Effector memory CD8-positive, alpha-beta T cell (primary cell): ENCODE measurements around the gene MLLT3.
A peak's percentile ranks its signal among the peaks of the same experiment; 100 is the strongest.

Source experiments
- ATAC-seq: fragments of 150-1000 bp; cut with Tn5 transposase; replicated peaks from 2 replicates; pipeline ENCODE4 v1.10.0; 2021; ENCODE audit warnings: mild to moderate bottlenecking, moderate library complexity
- DNase-seq, 3 experiments: peaks; one replicate each; pipeline ENCODE4 v3.0.0; 2021
- H3K27ac Mint-ChIP-seq, 2 donors: one replicate each; pipeline ENCODE4 v1.8.0; 2022; ENCODE audit warnings: mild to moderate bottlenecking in 2 of 2, mixed read lengths in 2 of 2, moderate library complexity in 2 of 2
- H3K27me3 Mint-ChIP-seq, 2 donors: one replicate each; pipeline ENCODE4 v1.8.0; 2022; ENCODE audit warnings: mixed read lengths in 2 of 2
- H3K36me3 Mint-ChIP-seq: one replicate; pipeline ENCODE4 v1.8.0; 2022; ENCODE audit warnings: mild to moderate bottlenecking, moderate library complexity, mixed read lengths; ENCODE audit not compliant: insufficient read depth
- H3K4me1 Mint-ChIP-seq, 2 donors: one replicate each; pipeline ENCODE4 v1.8.0; 2022; ENCODE audit warnings: low read depth in 2 of 2, mixed read lengths in 2 of 2
- H3K4me3 Mint-ChIP-seq, 2 donors: one replicate each; pipeline ENCODE4 v1.8.0; 2022; ENCODE audit warnings: mild to moderate bottlenecking in 2 of 2, mixed read lengths in 2 of 2, moderate library complexity in 2 of 2
- H3K9me3 Mint-ChIP-seq, 2 donors: one replicate each; pipeline ENCODE4 v1.8.0; 2022; ENCODE audit warnings: mixed read lengths in 2 of 2

MLLT3 gene

DNA sequence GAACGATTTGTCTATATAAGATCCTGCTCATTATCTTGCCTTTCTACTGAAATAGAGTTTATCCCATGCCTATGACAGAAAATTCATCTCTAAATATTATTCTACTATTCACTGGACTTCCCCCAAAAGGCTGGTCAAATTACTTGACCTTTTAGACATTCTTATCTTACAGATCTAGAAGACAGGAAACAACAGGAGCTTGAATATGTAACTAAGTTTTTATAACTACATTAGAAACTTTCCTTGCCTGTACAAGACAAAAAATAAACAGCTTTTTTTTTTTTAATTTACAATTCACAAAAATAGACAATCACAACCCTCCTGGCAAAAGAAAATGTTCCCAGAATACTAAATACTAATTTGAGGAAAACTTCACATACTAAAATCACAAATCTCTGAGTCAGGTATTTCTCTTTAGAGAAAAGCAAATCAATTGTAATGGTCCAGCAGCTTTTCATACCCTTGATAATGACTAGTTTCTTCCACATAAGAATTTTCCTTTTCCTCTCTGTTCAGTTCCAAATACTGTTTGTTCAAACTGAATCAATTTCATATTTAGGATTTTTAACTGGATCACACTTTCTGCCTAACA lies 68.6 kb downstream of the MLLT3 start:
- peaks cover 38 to 72% of the 10 kb centered on the region in 2 donors for H3K4me1 Mint-ChIP-seq
- no peaks in the 10 kb centered on the region for H3K9me3 Mint-ChIP-seq
- H3K4me3 Mint-ChIP-seq: peak overlapping the region; percentile 3 to 32
- no peak for DNase-seq
- H3K36me3 Mint-ChIP-seq: no peaks in the 10 kb centered on the region
- peak overlapping the region; percentile 23 to 49 for H3K27ac Mint-ChIP-seq
- no peaks in the 10 kb centered on the region for H3K27me3 Mint-ChIP-seq
- ATAC-seq: peak; percentile 19

DNA sequence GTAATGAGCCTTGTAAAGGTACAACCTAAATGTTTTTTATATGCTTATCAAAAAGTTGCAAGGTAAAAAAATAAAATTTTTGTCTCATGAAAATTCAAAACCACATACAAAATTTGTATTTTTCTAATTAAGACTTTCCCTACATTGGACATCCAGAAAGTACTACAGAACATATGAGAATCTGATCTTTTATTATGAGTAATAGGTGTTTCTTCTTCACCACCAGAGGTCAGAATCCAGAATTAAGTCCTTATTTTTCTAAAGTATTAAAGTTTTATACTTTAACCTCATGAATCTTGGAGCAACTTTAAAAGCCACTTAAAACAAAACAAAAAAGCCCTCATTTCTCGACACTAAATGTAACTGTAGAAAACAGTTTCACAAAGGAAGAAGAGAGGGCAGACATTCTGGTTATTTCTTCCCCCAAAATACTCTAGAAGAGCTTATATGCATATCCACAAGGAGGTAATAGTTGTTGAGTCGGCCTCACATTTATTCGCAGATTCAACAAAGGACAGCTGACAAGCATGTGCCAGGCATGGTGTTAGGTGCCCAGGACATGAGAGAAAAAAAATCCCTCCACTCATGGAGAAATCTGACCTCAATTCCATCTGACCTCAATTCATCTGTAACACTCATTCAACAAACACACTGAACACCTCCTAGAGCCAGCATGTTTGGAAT lies 69.3 kb downstream of the MLLT3 start:
- DNase-seq: no peak
- peak; percentile 42 for ATAC-seq
- H3K9me3 Mint-ChIP-seq: no peaks in the 10 kb centered on the region
- H3K27me3 Mint-ChIP-seq: no peaks in the 10 kb centered on the region
- H3K4me1 Mint-ChIP-seq: peaks cover 38 to 69% of the 10 kb centered on the region in 2 donors
- no peaks in the 10 kb centered on the region for H3K36me3 Mint-ChIP-seq
- H3K4me3 Mint-ChIP-seq: peak overlapping the region; percentile 3 to 32
- peak overlapping the region in 1 of 2 donors; percentile 49 for H3K27ac Mint-ChIP-seq

DNA sequence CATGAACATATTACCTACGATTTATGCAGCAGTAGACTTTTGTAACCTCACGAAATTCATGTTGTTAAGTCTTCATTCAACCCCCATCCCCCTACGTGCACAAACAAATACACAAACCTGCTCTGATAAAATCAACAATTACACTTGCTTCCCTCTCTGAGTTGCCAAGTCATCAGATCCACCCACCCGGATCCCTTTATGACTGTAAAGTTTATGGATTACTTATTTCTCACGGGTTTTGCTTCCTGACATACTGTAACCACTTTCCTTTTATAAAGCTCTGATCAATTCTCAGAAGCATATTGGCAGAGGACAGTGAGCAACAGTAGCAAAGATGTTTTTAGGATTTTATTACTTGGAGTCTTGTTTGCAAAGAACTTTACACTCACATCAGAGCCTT lies 70.5 kb downstream of the MLLT3 start:
- no peaks in the 10 kb centered on the region for H3K9me3 Mint-ChIP-seq
- no peak for ATAC-seq

DNA sequence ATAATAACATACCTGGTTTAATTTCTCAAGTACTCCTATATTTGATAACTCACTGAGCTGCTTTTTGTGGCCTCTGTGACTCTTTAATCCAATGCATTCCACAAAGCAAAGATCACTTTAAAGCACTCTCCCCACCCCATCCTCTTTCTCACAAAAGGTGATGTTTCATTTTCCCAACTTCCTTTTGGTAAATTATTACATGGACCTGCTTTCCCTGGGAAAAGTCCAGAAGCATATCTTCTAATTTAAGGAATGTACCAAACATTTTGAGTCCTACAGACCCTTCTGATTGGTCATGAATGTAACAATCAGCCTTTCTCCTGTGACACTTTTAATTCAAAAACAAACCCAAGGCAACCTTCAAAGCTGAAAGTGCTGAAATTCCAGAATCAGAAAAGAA lies 71.1 kb downstream of the MLLT3 start:
- Mint-ChIP-seq H3K9me3 (no peaks in the 10 kb centered on the region), H3K27ac (no peak overlapping the region), H3K4me1 (peaks cover 30 to 61% of the 10 kb centered on the region in 2 donors), H3K27me3 (no peaks in the 10 kb centered on the region), H3K4me3 (no peak overlapping the region), H3K36me3 (no peaks in the 10 kb centered on the region)
- ATAC-seq (no peak), DNase-seq (no peak)

More for the DNA sequence above, 70.5 kb downstream of the MLLT3 start:
- Mint-ChIP-seq H3K27me3 (no peaks in the 10 kb centered on the region), H3K36me3 (no peaks in the 10 kb centered on the region), H3K4me1 (peaks cover 30 to 63% of the 10 kb centered on the region in 2 donors), H3K27ac (peak overlapping the region in 1 of 2 donors; percentile 36), H3K4me3 (peak overlapping the region in 1 of 2 donors; percentile 21)
- no peak for DNase-seq

DNA sequence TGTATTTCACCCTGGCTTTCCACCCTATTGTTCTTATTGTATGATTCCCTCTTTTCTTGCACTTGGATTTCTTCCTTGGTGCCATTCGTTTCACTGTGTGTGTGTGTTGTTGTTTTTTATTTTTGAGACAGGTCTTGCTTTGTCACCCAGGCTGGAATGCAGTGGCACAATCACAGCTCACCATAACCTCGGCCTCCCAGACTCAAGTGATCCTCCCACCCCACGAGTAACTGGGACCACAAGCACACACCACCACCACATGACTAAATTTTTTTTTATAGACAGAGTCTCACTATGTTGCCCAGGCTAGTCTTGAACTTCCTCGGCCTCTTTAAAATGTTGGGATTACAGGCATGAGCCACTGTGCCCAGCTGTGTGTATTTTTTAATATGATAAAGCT lies 72.0 kb downstream of the MLLT3 start:
- Mint-ChIP-seq H3K27me3 (no peaks in the 10 kb centered on the region), H3K9me3 (no peaks in the 10 kb centered on the region), H3K4me3 (no peak overlapping the region), H3K4me1 (peaks cover 27 to 59% of the 10 kb centered on the region in 2 donors), H3K27ac (no peak overlapping the region), H3K36me3 (no peaks in the 10 kb centered on the region)
- no peak for DNase-seq
- no peak for ATAC-seq

DNA sequence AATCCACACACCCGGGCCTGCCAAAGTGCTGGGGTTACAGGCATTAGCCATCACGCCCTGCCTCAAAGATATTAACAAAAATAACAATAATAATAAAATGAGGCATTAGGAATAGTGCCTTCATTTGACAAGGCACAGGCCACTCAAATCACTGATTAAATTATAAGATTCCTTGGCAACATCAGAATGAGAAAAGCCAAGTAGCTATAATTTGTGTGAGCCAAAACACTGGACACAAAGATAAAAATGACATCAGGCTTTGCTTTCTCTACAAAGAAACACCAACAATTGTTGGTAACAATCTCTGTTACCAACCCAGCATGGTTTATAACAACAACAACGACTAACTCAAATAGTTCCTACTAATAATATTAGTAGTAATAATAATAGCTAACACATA lies 73.2 kb downstream of the MLLT3 start:
- Mint-ChIP-seq H3K27me3 (no peaks in the 10 kb centered on the region), H3K4me3 (no peak overlapping the region), H3K27ac (no peak overlapping the region), H3K36me3 (no peaks in the 10 kb centered on the region), H3K4me1 (peaks cover 26 to 55% of the 10 kb centered on the region in 2 donors), H3K9me3 (no peaks in the 10 kb centered on the region)
- DNase-seq (no peak), ATAC-seq (no peak)

DNA sequence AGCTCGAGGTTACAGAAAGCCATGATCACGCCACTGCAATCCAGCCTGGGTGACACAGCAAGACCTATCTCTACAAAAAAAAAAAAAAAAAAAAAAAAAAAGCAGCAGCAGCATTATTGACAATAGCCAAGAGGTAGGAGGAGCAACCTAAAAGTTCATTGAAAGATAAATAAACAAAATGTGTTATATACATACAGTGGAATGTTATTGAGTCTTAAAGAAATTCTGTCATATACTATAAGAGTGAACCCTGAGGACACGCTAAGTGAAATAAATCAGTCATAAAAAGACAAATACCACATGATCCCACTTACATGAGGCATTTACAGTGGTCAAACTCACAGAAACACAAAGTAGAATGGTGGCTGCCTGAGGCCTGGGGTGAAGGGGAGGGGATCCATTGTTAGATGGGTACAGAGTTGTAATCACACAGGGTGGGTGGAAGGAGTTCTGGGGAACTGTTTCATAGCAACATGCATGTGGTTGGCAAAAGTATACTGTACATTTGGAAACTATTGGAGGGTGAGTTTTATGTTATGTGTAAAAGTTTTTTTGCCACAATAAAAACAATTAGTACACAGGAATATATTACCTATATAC lies 77.2 kb downstream of the MLLT3 start:
- Mint-ChIP-seq H3K9me3 (peaks cover 5 to 14% of the 10 kb centered on the region in 2 donors), H3K27ac (peak overlapping the region; percentile 4 to 28), H3K4me1 (peaks cover 11 to 34% of the 10 kb centered on the region in 2 donors), H3K4me3 (no peak overlapping the region), H3K27me3 (no peaks in the 10 kb centered on the region), H3K36me3 (no peaks in the 10 kb centered on the region)
- DNase-seq (no peak), ATAC-seq (no peak)

DNA sequence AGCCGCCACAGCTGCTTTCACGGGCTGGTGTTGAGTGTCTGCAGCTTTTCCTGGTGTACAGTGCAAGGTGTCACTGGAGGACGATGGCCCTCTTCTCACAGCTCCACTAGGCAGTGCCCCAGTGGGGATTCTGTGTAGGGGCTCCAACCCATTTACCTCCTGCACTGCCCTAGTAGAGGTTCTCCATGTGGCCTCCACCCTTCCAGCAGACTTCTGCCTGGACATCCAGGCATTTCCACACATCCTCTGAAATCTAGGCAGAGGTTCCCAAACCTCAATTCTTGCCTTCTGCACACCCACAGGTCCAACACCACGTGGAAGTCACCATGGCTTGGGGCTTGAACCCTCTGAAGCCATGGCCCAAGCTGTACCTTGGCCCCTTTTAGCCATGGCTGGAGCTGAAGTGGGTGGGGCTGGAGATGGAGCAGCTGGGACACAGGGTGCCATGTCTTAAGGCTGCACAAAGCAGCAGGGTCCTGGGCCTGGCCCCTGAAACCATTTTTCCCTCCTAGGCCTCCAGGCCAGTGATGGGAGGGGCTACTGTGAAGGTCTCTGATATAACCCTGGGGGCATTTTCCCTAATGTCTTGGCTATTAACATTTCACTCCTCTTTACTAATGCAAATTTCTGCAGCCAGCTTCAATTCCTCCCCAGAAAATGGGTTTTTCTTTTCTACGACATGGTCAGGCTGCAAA lies 82.0 kb downstream of the MLLT3 start:
- Mint-ChIP-seq H3K4me1 (peaks cover 17 to 38% of the 10 kb centered on the region in 2 donors), H3K27me3 (no peaks in the 10 kb centered on the region), H3K27ac (no peak overlapping the region), H3K9me3 (peaks cover 5 to 14% of the 10 kb centered on the region in 2 donors), H3K36me3 (no peaks in the 10 kb centered on the region), H3K4me3 (no peak overlapping the region)
- ATAC-seq: no peak
- DNase-seq: no peak

DNA sequence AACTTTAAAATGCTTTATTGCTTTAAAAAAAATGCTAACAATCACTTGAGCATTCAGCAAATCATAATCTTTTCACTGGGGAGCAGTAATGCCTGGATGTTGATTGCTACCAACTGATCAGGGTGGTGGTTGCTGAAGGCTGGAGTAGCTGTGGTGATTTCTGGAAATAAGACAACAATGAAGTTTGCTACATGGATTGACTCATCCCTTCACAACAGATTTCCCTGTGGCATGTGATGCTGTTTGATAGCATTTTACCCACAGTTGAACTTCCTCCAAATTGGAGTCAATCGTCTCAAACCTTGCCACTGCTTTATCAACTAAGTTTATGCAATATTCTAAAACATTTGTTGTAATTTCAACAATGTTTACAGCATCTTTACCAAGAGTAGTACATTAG lies 83.3 kb downstream of the MLLT3 start:
- no peak overlapping the region for H3K27ac Mint-ChIP-seq
- ATAC-seq (no peak), DNase-seq (no peak)
- H3K4me1 Mint-ChIP-seq: peaks cover 10 to 37% of the 10 kb centered on the region in 2 donors
- peaks cover 5 to 14% of the 10 kb centered on the region in 2 donors for H3K9me3 Mint-ChIP-seq
- no peaks in the 10 kb centered on the region for H3K36me3 Mint-ChIP-seq
- H3K27me3 Mint-ChIP-seq: no peaks in the 10 kb centered on the region
- no peak overlapping the region for H3K4me3 Mint-ChIP-seq

DNA sequence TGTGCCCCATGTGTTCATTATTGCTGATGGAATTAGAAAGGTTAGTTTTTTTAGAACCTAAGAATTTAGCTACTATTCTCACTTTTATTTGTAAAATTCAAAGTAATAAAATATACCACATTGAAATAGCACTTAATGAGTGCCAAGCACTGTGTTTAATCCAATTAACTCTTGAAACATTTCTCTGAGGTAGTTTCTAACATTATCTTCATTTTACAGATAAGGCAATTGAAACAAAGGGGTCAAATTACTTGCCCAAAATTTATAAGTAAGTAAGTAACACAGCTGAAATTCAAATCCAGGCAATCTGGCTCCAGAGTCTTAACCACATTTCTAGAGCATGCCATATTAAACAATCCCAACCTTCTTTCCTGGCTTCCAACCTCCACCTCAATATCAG lies 84.2 kb downstream of the MLLT3 start:
- no peaks in the 10 kb centered on the region for H3K27me3 Mint-ChIP-seq
- ATAC-seq: no peak
- H3K27ac Mint-ChIP-seq: peak overlapping the region in 1 of 2 donors; percentile 56
- no peak overlapping the region for H3K4me3 Mint-ChIP-seq
- DNase-seq: no peak
- H3K9me3 Mint-ChIP-seq: peaks cover 5 to 14% of the 10 kb centered on the region in 2 donors
- H3K36me3 Mint-ChIP-seq: no peaks in the 10 kb centered on the region
- peaks cover 6 to 35% of the 10 kb centered on the region in 2 donors for H3K4me1 Mint-ChIP-seq

DNA sequence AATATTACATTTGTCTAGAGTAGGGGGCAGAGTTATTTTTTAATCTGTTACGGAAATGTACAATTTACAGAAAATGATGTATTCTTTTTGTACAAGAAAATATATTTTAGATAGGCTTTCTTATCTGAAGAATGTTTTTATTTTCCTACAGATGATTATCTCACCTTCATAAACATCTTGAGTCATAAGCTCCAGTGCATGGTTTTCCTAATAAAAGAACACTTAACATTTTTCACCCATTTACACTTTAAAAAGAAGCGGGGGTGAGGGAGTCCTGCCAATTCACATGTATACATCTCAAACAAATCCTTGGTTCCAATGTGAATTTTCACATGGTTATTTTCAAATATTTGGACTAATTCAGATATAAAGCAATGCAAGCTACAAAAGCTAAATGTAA lies 85.0 kb downstream of the MLLT3 start:
- H3K27ac Mint-ChIP-seq: no peak overlapping the region
- H3K36me3 Mint-ChIP-seq: no peaks in the 10 kb centered on the region
- H3K9me3 Mint-ChIP-seq: peaks cover 5 to 14% of the 10 kb centered on the region in 2 donors
- H3K4me3 Mint-ChIP-seq: no peak overlapping the region
- DNase-seq (no peak), ATAC-seq (no peak)
- H3K27me3 Mint-ChIP-seq: no peaks in the 10 kb centered on the region
- peaks cover 6 to 35% of the 10 kb centered on the region in 2 donors for H3K4me1 Mint-ChIP-seq

DNA sequence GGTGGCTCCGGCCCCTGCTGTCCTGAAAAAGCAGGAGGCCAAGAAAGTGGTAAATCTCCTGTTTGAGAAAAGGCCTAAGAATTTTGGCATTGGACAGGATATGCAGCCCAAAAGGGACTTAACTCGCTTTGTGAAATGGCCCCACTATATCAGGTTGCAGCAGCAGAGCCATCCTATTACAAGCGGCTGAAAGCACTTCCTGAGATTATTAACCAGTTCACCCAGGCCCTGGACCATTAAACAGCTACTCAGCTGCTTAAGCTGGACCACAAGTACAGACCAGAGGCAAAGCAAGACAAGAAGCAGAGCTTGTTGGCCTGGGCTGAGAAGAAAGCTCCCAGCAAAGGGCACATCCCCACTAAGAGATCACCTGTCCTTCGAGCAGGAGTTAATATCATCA lies 89.7 kb downstream of the MLLT3 start:
- H3K36me3 Mint-ChIP-seq: no peaks in the 10 kb centered on the region
- no peak overlapping the region for H3K27ac Mint-ChIP-seq
- no peaks in the 10 kb centered on the region for H3K9me3 Mint-ChIP-seq
- DNase-seq: no peak
- no peak overlapping the region for H3K4me3 Mint-ChIP-seq
- no peaks in the 10 kb centered on the region for H3K27me3 Mint-ChIP-seq
- no peak for ATAC-seq
- peaks cover 11 to 53% of the 10 kb centered on the region in 2 donors for H3K4me1 Mint-ChIP-seq

DNA sequence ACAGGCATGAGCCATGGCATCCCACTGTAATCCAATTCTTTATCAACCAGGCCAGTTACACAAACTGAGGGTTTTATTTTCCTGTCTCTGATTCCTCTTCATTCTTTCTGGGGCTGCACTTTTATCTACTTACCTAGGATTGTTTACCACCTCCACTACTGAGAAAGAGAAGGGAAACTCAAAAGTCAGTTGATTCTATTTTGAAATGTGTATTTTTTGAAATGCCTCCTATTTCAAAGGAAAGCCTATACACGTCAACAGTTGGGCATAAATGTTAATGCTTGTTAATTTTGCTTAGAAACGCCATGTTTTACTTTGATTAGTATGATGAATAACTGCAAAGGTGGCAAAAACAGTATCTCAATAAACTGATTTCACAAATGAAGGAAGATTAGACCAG lies 92.5 kb downstream of the MLLT3 start:
- no peaks in the 10 kb centered on the region for H3K27me3 Mint-ChIP-seq
- H3K36me3 Mint-ChIP-seq: no peaks in the 10 kb centered on the region
- H3K27ac Mint-ChIP-seq: peak overlapping the region in 1 of 2 donors; percentile 10
- DNase-seq (no peak), ATAC-seq (no peak)
- H3K9me3 Mint-ChIP-seq: no peaks in the 10 kb centered on the region
- H3K4me3 Mint-ChIP-seq: no peak overlapping the region
- peaks cover 13 to 51% of the 10 kb centered on the region in 2 donors for H3K4me1 Mint-ChIP-seq
